Skin epidermis (tissue), 12 donors: ENCODE data around the gene TTC9B.

Experiments used
- H3K27ac ChIP-seq, 21 experiments: fragments of 200-600 bp; sonication (generic) in 11 of 21; one replicate each; pipeline ENCODE4 v1.5.0; 2020; ENCODE audit warnings: mild to moderate bottlenecking in 3 of 21, inconsistent platforms in 2 of 21, moderate library complexity in 2 of 21
- H3K4me3 ChIP-seq, 7 experiments: fragments of 200-600 bp; sonication (generic) in 2 of 7; one replicate each; pipeline ENCODE4 v1.5.0; 2020; ENCODE audit warnings: inconsistent platforms in 2 of 7, mild to moderate bottlenecking in 2 of 7, moderate library complexity in 1 of 7

TTC9B gene

GRCh38 chr19:40249781-40250180 is 31.6 kb upstream of the TTC9B start:
- peak overlapping the region in 1 of 21 experiments; percentile 27 for H3K27ac ChIP-seq
- H3K4me3 ChIP-seq: no peak overlapping the region

- Histone ChIP-seq H3K4me3 (no peak overlapping the region), H3K27ac (peak overlapping the region in 1 of 21 experiments; percentile 27)
These were observed 31.0 kb upstream of the TTC9B start for GRCh38 chr19:40249201-40249600.

- Histone ChIP-seq H3K27ac (no peak overlapping the region), H3K4me3 (no peak overlapping the region)
These were observed 29.6 kb upstream of the TTC9B start for GRCh38 chr19:40247735-40248262.

GRCh38 chr19:40247178-40247577 is 29.0 kb upstream of the TTC9B start:
- H3K27ac ChIP-seq: no peak overlapping the region
- H3K4me3 ChIP-seq: no peak overlapping the region

GRCh38 chr19:40246292-40247073 is 28.3 kb upstream of the TTC9B start:
- Histone ChIP-seq H3K4me3 (no peak overlapping the region), H3K27ac (peak overlapping the region in 1 of 21 experiments; percentile 18)

- Histone ChIP-seq H3K27ac (no peak overlapping the region), H3K4me3 (no peak overlapping the region)
These were observed 27.4 kb upstream of the TTC9B start for GRCh38 chr19:40245506-40246128.

GRCh38 chr19:40244579-40245317 is 26.6 kb upstream of the TTC9B start:
- Histone ChIP-seq H3K4me3 (no peak overlapping the region), H3K27ac (no peak overlapping the region)

GRCh38 chr19:40243181-40243580 is 25.0 kb upstream of the TTC9B start:
- no peak overlapping the region for H3K4me3 ChIP-seq
- peak overlapping the region in 1 of 21 experiments; percentile 1 for H3K27ac ChIP-seq

GRCh38 chr19:40242480-40242879 is 24.3 kb upstream of the TTC9B start:
- Histone ChIP-seq H3K27ac (peak overlapping the region in 8 of 21 experiments; percentile 1 to 37 (median 12)), H3K4me3 (no peak overlapping the region)

- H3K4me3 ChIP-seq: no peak overlapping the region
- peak overlapping the region in 7 of 21 experiments; percentile 1 to 37 (median 16) for H3K27ac ChIP-seq
These were observed 23.7 kb upstream of the TTC9B start for GRCh38 chr19:40241809-40242384.

- Histone ChIP-seq H3K4me3 (no peak overlapping the region), H3K27ac (peak overlapping the region in 1 of 21 experiments; percentile 37)
These were observed 23.1 kb upstream of the TTC9B start for GRCh38 chr19:40241125-40241808.

- H3K4me3 ChIP-seq: no peak overlapping the region
- H3K27ac ChIP-seq: no peak overlapping the region
These were observed 22.1 kb upstream of the TTC9B start for GRCh38 chr19:40240332-40240731.

- Histone ChIP-seq H3K27ac (no peak overlapping the region), H3K4me3 (no peak overlapping the region)
These were observed 21.4 kb upstream of the TTC9B start for GRCh38 chr19:40239415-40240226.

- H3K4me3 ChIP-seq: no peak overlapping the region
- H3K27ac ChIP-seq: no peak overlapping the region
These were observed 20.6 kb upstream of the TTC9B start for GRCh38 chr19:40238775-40239174.

- Histone ChIP-seq H3K4me3 (no peak overlapping the region), H3K27ac (no peak overlapping the region)
These were observed 19.6 kb upstream of the TTC9B start for GRCh38 chr19:40237791-40238190.

- Histone ChIP-seq H3K4me3 (no peak overlapping the region), H3K27ac (no peak overlapping the region)
These were observed 18.2 kb upstream of the TTC9B start for GRCh38 chr19:40236366-40236765.

- no peak overlapping the region for H3K27ac ChIP-seq
- H3K4me3 ChIP-seq: no peak overlapping the region
These were observed 17.8 kb upstream of the TTC9B start for GRCh38 chr19:40236026-40236355.

GRCh38 chr19:40235238-40236025 is 17.2 kb upstream of the TTC9B start:
- Histone ChIP-seq H3K4me3 (no peak overlapping the region), H3K27ac (no peak overlapping the region)
